SK-N-SH (cell line): Measurements from ENCODE around the gene CD46. TPM values are rescaled to one million over a fixed set of nuclear protein-coding genes. Genes with fewer than 3 reads are reported as not detected.

Source experiments
- CTCF ChIA-PET: fragments of 300-600, 350-600 bp; formaldehyde crosslinking; extraction: SDS; loops from one replicate; lab custom pipeline; 2021; lab: Yijun Ruan, JAX
- POLR2A ChIA-PET: fragments of 350-600 bp; sonication (Branson Sonifier 250); formaldehyde crosslinking; extraction: SDS; loops from one replicate; lab custom pipeline; 2020; ENCODE audit warnings: antibody characterized with exemption, inconsistent platforms; lab: Yijun Ruan, JAX
- DNase-seq: peaks from one replicate; pipeline ENCODE4 v3.0.0; 2012
- H2AFZ ChIP-seq: fragments of 200-600 bp; sonication (generic); 2 replicates; pipeline ENCODE4 v1.8.1; 2016; ENCODE audit warnings: antibody characterized with exemption, mild to moderate bottlenecking, low read depth
- H3F3A ChIP-seq: fragments of 200-600 bp; sonication (generic); replicated peaks from 2 replicates; pipeline ENCODE3; 2016; ENCODE audit warnings: antibody characterized with exemption, mild to moderate bottlenecking; ENCODE audit not compliant: insufficient read depth
- H3K27ac ChIP-seq, 2 experiments: fragments of 200-500 bp in 1 of 2; fragments of 200-600 bp in 1 of 2; sonication (Bioruptor generic) in 1 of 2; sonication (generic), shearing (Covaris generic) in 1 of 2; 2 replicates each; pipeline versions ENCODE4 v1.5.1 to v1.6.1; 2014 to 2016; ENCODE audit warnings: low read depth in 2 of 2, inconsistent platforms in 1 of 2, low read length in 1 of 2, mild to moderate bottlenecking in 1 of 2, mixed read lengths in 1 of 2
- H3K27me3 ChIP-seq: fragments of 200-600 bp; sonication (generic), shearing (Covaris generic); 2 replicates; pipeline ENCODE4 v1.6.1; 2016; ENCODE audit warnings: mixed run types; ENCODE audit not compliant: insufficient read depth
- H3K36me3 ChIP-seq, 2 experiments: fragments of 200-500 bp in 1 of 2; fragments of 200-600 bp in 1 of 2; sonication (Bioruptor generic) in 1 of 2; sonication (generic) in 1 of 2; replicated peaks in 1 of 2; 2 replicates each; pipeline versions ENCODE3 to v1.5.1; 2014 to 2016; ENCODE audit warnings: low read length in 1 of 2, mild to moderate bottlenecking in 1 of 2; ENCODE audit not compliant: insufficient read depth in 2 of 2, control insufficient read depth in 1 of 2
- H3K4me1 ChIP-seq, 2 experiments: fragments of 200-500 bp in 1 of 2; fragments of 200-600 bp in 1 of 2; sonication (Bioruptor generic) in 1 of 2; sonication (generic), shearing (Covaris generic) in 1 of 2; 2 replicates each; pipeline versions ENCODE4 v1.5.1 to v1.6.1; 2014 to 2016; ENCODE audit warnings: low read depth in 1 of 2, low read length in 1 of 2, mixed run types in 1 of 2; ENCODE audit not compliant: insufficient read depth in 2 of 2, control insufficient read depth in 1 of 2
- H3K4me2 ChIP-seq: fragments of 200-600 bp; sonication (generic), shearing (Covaris generic); 2 replicates; pipeline ENCODE4 v1.6.1; 2017; ENCODE audit warnings: mixed run types
- H3K4me3 ChIP-seq, 2 experiments: fragments of 200-500 bp in 1 of 2; fragments of 200-600 bp in 1 of 2; sonication (Bioruptor generic) in 1 of 2; sonication (generic), shearing (Covaris generic) in 1 of 2; 2 replicates each; pipeline versions ENCODE4 v1.5.1 to v1.8.1; 2014 to 2016; ENCODE audit warnings: low read depth in 2 of 2, inconsistent platforms in 1 of 2, low read length in 1 of 2, mild to moderate bottlenecking in 1 of 2, mixed read lengths in 1 of 2, moderate library complexity in 1 of 2
- H3K79me2 ChIP-seq: fragments of 200-600 bp; sonication (generic); 2 replicates; pipeline ENCODE4 v1.8.1; 2017; ENCODE audit warnings: mild to moderate bottlenecking; ENCODE audit not compliant: insufficient read depth
- H3K9ac ChIP-seq: fragments of 200-600 bp; sonication (generic); 2 replicates; pipeline ENCODE4 v1.6.1; 2017; ENCODE audit warnings: mixed run types
- H3K9me2 ChIP-seq: fragments of 200-600 bp; sonication (generic); 2 replicates; pipeline ENCODE4 v1.6.1; 2017; ENCODE audit warnings: mixed run types
- H3K9me3 ChIP-seq: fragments of 200-600 bp; sonication (generic); 2 replicates; pipeline ENCODE4 v1.6.1; 2017; ENCODE audit warnings: mixed run types, mild to moderate bottlenecking, moderate library complexity
- H4K20me1 ChIP-seq: fragments of 200-600 bp; sonication (generic); 2 replicates; pipeline ENCODE4 v1.6.1; 2017; ENCODE audit warnings: mild to moderate bottlenecking, mixed run types; ENCODE audit not compliant: insufficient read depth
- CHD2 ChIP-seq: fragments of 150-350 bp; IDR thresholded peaks from 2 replicates; pipeline ENCODE4 v1.6.1; 2018; ENCODE audit warnings: low read length; ENCODE audit not compliant: partially characterized antibody
- CTCF ChIP-seq: fragments of 200-600 bp; sonication (generic); IDR thresholded peaks from 2 replicates; pipeline ENCODE4 v1.6.1; 2017; ENCODE audit warnings: antibody characterized with exemption, mild to moderate bottlenecking, moderate library complexity
- EP300 ChIP-seq, 2 experiments: IDR thresholded peaks; 2 replicates each; pipeline versions ENCODE4 v1.4.0 to v1.6.1; 2012; ENCODE audit warnings: borderline replicate concordance in 1 of 2, low read depth in 1 of 2, low read length in 1 of 2
- FOSL2 ChIP-seq: IDR thresholded peaks from 2 replicates; pipeline ENCODE4 v1.4.0; 2012; ENCODE audit warnings: low read depth, mild to moderate bottlenecking, moderate library complexity, borderline replicate concordance
- MEF2A ChIP-seq: IDR thresholded peaks from 2 replicates; pipeline ENCODE4 v1.4.0; 2012; ENCODE audit warnings: low read depth, borderline replicate concordance
- MXI1 ChIP-seq: IDR thresholded peaks from 2 replicates; pipeline ENCODE4 v1.6.1; 2012; ENCODE audit warnings: mild to moderate bottlenecking, low read depth, low read length, improper control_type of control experiment
- NFIC ChIP-seq: IDR thresholded peaks from 2 replicates; pipeline ENCODE4 v1.4.0; 2012; ENCODE audit warnings: borderline replicate concordance
- NRF1 ChIP-seq: IDR thresholded peaks from 2 replicates; pipeline ENCODE4 v1.6.1; 2012; ENCODE audit warnings: low read depth, mild to moderate bottlenecking, low read length
- POLR2AphosphoS5 ChIP-seq: IDR thresholded peaks from 2 replicates; pipeline ENCODE4 v1.6.1; 2012; ENCODE audit warnings: low read depth, low read length
- RAD21 ChIP-seq: IDR thresholded peaks from 2 replicates; pipeline ENCODE4 v1.6.1; 2012; ENCODE audit warnings: mild to moderate bottlenecking, low read length
- RCOR1 ChIP-seq: fragments of 150-350 bp; IDR thresholded peaks from 2 replicates; pipeline ENCODE4 v1.6.1; 2017; ENCODE audit warnings: antibody characterized with exemption, low read length
- REST ChIP-seq: IDR thresholded peaks from 2 replicates; pipeline ENCODE4 v1.6.1; 2012; ENCODE audit warnings: mild to moderate bottlenecking, low read depth, low read length, moderate library complexity
- SIN3A ChIP-seq: IDR thresholded peaks from 2 replicates; pipeline ENCODE4 v1.6.1; 2012; ENCODE audit warnings: low read depth, mild to moderate bottlenecking, low read length, moderate library complexity, borderline replicate concordance
- TAF1 ChIP-seq: IDR thresholded peaks from 2 replicates; pipeline ENCODE4 v1.6.1; 2012; ENCODE audit warnings: low read depth, mild to moderate bottlenecking, low read length, moderate library complexity, borderline replicate concordance
- TCF12 ChIP-seq: IDR thresholded peaks from 2 replicates; pipeline ENCODE4 v1.4.0; 2012
- TEAD4 ChIP-seq: IDR thresholded peaks from 2 replicates; pipeline ENCODE4 v1.4.0; 2012; ENCODE audit warnings: mild to moderate bottlenecking, borderline replicate concordance; ENCODE audit not compliant: insufficient read depth
- USF2 ChIP-seq: fragments of 150-350 bp; IDR thresholded peaks from 2 replicates; pipeline ENCODE4 v1.6.1; 2017; ENCODE audit warnings: antibody characterized with exemption, low read length, low read depth, borderline replicate concordance
- WGBS: methylation state at CpG from one replicate; pipeline ENCODE4 v1.1.6; 2017; ENCODE audit warnings: low lambda C conversion rate; 5-methylcytosine and 5-hydroxymethylcytosine counted together
- polyA plus RNA-seq, 3 experiments: library from polyadenylated mRNA; depleted of rRNA; stranded (reverse); fragments of >200 nt; gene quantifications; 2 replicates each; pipeline ENCODE4 v1.2.3, GENCODE V29; 2012
- TF ChIP-seq, protein P1 (sequence below): IDR thresholded peaks from 2 replicates; pipeline ENCODE4 v1.4.0; 2012; ENCODE audit warnings: low read depth
- TF ChIP-seq, protein P2 (sequence below): IDR thresholded peaks from 2 replicates; pipeline ENCODE4 v1.4.0; 2012; ENCODE audit warnings: low read depth, borderline replicate concordance

CD46 gene
- polyA plus RNA-seq, 1 of the 3 experiments (the other 2 are of a cell fraction), result 56.0 TPM

DNA sequence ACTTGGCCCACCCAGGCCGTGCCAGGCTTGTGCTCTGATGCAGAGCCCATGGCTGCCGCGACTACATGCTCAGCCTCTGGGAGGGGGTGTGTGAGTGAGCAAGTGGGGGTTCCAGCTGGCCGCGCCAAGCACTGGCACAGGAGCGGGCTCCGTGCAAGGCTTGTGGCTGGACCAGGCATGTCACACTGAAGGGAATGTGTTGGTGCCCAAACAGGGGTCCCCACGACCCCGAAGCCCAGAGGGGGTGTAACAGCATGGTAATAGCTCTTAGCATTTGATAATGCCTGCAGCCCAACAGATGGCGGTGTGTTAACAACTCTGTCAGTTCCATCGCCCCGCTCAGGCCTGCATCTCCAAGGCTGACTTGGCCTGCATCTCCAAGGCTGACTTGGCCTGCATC is 38.3 kb upstream of the CD46 start:
- Histone ChIP-seq H3K4me2 (no peak overlapping the region), H3F3A (no peaks in the 10 kb centered on the region), H3K36me3 (no peaks in the 10 kb centered on the region), H4K20me1 (no peaks in the 10 kb centered on the region), H3K27me3 (peaks cover 4% of the 10 kb centered on the region; the same call in 1 of the 2 replicates), H2AFZ (no peak overlapping the region), H3K79me2 (no peaks in the 10 kb centered on the region), H3K4me1 (peaks cover 0 to 3% of the 10 kb centered on the region in 2 experiments; a peak in 1 of 4 replicates), H3K27ac (no peak overlapping the region), H3K4me3 (no peak overlapping the region), H3K9ac (no peak overlapping the region), H3K9me2 (no peaks in the 10 kb centered on the region), H3K9me3 (no peaks in the 10 kb centered on the region)
- POLR2A ChIA-PET, result no interaction called here
- DNase-seq, result no peak
- CTCF ChIA-PET, result no interaction called here
- TF ChIP-seq, protein P1, sequence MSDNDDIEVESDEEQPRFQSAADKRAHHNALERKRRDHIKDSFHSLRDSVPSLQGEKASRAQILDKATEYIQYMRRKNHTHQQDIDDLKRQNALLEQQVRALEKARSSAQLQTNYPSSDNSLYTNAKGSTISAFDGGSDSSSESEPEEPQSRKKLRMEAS, result no peak
- TF ChIP-seq POLR2AphosphoS5, result no peak
- TF ChIP-seq, protein P2, sequence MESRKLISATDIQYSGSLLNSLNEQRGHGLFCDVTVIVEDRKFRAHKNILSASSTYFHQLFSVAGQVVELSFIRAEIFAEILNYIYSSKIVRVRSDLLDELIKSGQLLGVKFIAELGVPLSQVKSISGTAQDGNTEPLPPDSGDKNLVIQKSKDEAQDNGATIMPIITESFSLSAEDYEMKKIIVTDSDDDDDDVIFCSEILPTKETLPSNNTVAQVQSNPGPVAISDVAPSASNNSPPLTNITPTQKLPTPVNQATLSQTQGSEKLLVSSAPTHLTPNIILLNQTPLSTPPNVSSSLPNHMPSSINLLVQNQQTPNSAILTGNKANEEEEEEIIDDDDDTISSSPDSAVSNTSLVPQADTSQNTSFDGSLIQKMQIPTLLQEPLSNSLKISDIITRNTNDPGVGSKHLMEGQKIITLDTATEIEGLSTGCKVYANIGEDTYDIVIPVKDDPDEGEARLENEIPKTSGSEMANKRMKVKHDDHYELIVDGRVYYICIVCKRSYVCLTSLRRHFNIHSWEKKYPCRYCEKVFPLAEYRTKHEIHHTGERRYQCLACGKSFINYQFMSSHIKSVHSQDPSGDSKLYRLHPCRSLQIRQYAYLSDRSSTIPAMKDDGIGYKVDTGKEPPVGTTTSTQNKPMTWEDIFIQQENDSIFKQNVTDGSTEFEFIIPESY, result no peak
- no peak for TF ChIP-seq NRF1
- TF ChIP-seq RAD21, result no peak
- TF ChIP-seq NFIC, result no peak
- no peak for TF ChIP-seq TAF1
- no peak for TF ChIP-seq EP300 (IDR thresholded peaks at IDR 0.05; ENCODE audit: borderline replicate concordance in 1 of 2, low read depth in 1 of 2, low read length in 1 of 2)
- no peak for TF ChIP-seq MEF2A
- TF ChIP-seq CHD2, result no peak
- no peak for TF ChIP-seq SIN3A
- TF ChIP-seq RCOR1, result no peak
- TF ChIP-seq MXI1, result no peak
- no peak for TF ChIP-seq TEAD4
- 61% methylated on average over 7 of the region's 12 CpGs for WGBS

- H3F3A ChIP-seq, result no peaks in the 10 kb centered on the region
- no peak overlapping the region for H3K27ac ChIP-seq
- 44% methylated on average over 2 of the region's 2 CpGs for WGBS
- H3K4me1 ChIP-seq, result no peaks in the 10 kb centered on the region
- H3K27me3 ChIP-seq, result peaks cover 4% of the 10 kb centered on the region; the same call in 1 of the 2 replicates
- H3K4me2 ChIP-seq, result no peak overlapping the region
- H3K9ac ChIP-seq, result no peak overlapping the region
- H3K9me2 ChIP-seq, result no peaks in the 10 kb centered on the region
- no peaks in the 10 kb centered on the region for H4K20me1 ChIP-seq
- ChIA-PET CTCF (no interaction called here), POLR2A (no interaction called here)
- H3K4me3 ChIP-seq, result no peak overlapping the region
- no peak for DNase-seq
- no peaks in the 10 kb centered on the region for H3K79me2 ChIP-seq
- H2AFZ ChIP-seq, result no peak overlapping the region
- no peaks in the 10 kb centered on the region for H3K9me3 ChIP-seq
- no peaks in the 10 kb centered on the region for H3K36me3 ChIP-seq
- TF ChIP-seq POLR2AphosphoS5 (no peak), MEF2A (no peak), FOSL2 (no peak), REST (no peak), TCF12 (no peak), USF2 (no peak), CTCF (no peak)
- TF ChIP-seq, protein P1, result no peak
These were observed 32.6 kb upstream of the CD46 start for GRCh38 chr1:207719234-207719633.
